Esophagus muscularis mucosa (tissue), 3 donors: ENCODE measurements around the gene SEPTIN10.

Source experiments
- POLR2A ChIP-seq: fragments of 450-650 bp; IDR thresholded peaks from one replicate; pipeline ENCODE4 v1.6.1; 2017; ENCODE audit warnings: antibody characterized with exemption, moderate library complexity, mild to moderate bottlenecking, low read depth
- POLR2AphosphoS5 ChIP-seq, 2 donors: sonication (generic); formaldehyde crosslinking; IDR thresholded peaks; one replicate each; pipeline ENCODE4 v1.6.1; 2017; ENCODE audit warnings: antibody characterized with exemption in 2 of 2
- TF ChIP-seq, protein P1 (sequence below), 3 experiments: fragments of 200-600 bp in 2 of 3; fragments of 450-650 bp in 1 of 3; sonication (generic) in 2 of 3; IDR thresholded peaks; one replicate each; pipeline ENCODE4 v1.5.1; 2017 to 2019; ENCODE audit warnings: antibody characterized with exemption in 3 of 3, mild to moderate bottlenecking in 2 of 3, moderate library complexity in 1 of 3

DNA sequence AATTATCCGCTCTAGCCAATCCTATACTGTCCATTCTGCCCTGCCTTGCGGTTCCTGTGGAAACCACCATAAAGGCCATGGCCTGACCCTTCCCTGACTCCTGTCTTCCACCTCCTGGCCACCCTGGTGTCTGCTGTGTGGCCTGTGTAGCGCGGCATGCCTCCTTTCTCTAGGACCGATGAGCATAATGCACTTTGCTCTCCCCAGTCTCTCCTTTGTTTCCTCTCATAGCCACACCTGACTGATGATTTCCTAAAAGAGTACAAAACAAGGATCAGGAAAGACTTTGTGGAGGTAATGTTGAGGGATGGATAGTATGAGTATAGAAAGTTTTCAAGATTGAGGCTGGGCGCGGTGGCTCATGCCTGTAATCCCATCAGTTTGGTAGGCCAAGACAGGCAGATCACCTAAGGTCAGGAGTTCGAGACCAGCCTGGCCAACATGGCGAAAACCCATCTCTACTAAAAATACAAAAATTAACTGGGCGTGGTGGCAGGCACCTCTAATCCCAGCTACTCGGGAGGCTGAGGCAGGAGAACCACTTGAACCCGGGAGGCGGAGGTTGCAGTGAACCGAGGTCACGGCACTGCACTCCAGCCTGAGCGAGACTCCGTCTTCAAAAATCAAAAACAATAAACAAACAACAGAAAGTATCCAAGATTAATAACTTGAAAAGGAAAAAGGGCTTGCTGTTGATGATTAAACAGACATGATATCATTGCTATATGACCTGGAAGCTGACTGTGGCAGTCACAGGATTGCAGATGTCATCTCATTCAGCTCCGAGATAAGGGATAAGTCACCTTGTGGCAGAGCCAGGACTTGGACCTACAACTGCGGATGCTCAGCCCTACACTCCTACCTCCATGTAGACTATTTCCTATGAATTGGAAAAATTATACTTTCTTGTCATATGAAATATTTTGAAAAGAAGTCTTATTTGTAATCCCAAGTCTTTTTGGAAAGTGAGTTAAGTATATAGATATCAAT lies 17.0 kb upstream of the SEPTIN10 start:
- TF ChIP-seq, protein P1, sequence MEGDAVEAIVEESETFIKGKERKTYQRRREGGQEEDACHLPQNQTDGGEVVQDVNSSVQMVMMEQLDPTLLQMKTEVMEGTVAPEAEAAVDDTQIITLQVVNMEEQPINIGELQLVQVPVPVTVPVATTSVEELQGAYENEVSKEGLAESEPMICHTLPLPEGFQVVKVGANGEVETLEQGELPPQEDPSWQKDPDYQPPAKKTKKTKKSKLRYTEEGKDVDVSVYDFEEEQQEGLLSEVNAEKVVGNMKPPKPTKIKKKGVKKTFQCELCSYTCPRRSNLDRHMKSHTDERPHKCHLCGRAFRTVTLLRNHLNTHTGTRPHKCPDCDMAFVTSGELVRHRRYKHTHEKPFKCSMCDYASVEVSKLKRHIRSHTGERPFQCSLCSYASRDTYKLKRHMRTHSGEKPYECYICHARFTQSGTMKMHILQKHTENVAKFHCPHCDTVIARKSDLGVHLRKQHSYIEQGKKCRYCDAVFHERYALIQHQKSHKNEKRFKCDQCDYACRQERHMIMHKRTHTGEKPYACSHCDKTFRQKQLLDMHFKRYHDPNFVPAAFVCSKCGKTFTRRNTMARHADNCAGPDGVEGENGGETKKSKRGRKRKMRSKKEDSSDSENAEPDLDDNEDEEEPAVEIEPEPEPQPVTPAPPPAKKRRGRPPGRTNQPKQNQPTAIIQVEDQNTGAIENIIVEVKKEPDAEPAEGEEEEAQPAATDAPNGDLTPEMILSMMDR (IDR thresholded peaks at IDR 0.05): no peak
- TF ChIP-seq POLR2AphosphoS5 (IDR thresholded peaks at IDR 0.05) (no peak), POLR2A (no peak)
